Measurements from ENCODE around the gene PDE9A.
"Not testable (repeated sequence)": the region's sequence is repeated elsewhere in the genome, so short reads cannot be mapped to it uniquely, and the experiment has no call there.

Gene PDE9A

GRCh38 chr21:42780617-42781016, 127.2 kb downstream of the PDE9A start:
- DNase-seq = no peak

GRCh38 chr21:42781150-42781970, 127.9 kb downstream of the PDE9A start:
- DNase-seq = no peak

DNA sequence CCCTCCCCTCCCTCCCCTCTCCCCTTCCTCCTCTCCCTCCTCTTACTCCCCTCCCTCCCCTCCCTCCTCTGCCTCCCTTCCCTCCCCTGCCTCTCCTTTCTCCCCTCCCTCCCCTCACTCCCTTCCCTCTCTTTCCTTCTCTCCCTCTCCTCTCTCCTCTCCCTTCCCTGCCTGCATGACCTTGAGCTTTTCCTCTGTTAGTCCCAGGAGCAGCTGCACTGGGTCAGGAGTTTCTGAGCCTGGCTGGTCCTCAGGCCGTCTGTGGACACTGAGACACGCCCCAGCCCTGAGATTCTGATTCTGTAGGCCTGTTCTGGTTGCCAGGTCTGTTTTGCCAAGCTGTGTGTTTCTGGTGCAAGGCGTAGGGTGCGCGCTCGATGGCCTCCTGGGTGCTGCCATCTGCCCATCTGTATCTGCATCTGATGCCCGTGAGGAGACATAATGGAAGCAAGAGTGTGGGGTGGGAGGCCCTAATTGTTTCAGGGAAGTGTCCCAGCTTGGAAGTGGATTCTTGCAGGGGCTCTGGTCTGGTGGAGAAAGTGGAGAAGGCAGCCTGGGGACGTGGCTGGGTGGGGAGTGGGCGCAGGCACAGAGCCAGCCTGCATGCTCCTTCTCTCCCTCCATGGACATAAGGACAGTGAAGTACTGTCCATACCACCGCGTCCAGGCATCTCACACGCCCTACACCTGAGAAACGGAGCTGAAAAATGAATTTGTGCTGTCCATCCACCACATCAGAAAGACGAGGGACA, 128.7 kb downstream of the PDE9A start:
- no peak for DNase-seq

DNA sequence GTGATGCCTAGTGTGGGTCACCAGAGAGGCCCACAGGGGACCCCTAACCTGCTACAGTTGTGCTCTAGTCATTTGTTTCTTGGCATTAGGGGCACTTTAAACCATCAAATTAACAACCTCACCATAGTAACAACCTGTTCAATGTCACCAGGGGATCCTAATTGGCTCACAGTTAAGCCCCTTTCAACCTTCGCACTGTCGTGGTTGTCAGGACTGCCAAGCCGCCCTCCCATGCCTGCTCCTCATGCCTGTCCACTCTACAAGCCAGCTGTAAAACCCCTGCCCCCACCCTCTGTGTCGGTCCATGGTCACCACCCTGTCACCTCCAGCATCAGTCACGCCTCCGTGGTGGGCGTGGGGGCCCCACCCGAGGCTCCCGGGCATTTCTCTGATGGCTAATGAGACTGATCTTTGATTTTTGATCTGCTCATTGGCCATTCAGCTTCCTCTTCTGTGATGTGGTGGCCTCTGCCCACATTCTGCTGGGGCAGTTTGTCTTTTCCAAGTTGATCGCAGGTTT, 129.4 kb downstream of the PDE9A start:
- no peak for DNase-seq

DNA sequence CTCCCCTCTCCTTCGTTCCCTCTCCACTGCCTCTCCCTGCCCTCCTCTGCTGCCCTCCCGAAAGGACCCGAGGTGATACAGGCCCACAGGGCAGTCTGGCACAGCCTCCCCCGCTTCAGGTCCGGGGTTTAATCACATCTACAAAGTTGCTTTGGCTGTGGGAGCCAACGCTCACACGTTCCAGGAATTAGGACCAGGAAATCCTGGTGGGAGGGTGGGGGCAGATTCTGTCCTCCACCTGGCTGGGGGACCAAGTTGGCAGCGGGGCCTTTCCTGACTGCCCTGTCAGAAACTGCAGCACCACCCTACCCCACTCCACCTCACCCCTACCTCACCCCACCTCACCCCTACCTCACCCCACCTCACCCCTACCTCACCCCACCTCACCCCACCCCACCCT, 130.9 kb downstream of the PDE9A start:
- DNase-seq = no peak

GRCh38 chr21:42784896-42785451, 131.6 kb downstream of the PDE9A start:
- DNase-seq = no peak

- no peak for DNase-seq
Measured at GRCh38 chr21:42785666-42786427, 132.4 kb downstream of the PDE9A start.

GRCh38 chr21:42786884-42787283, 133.5 kb downstream of the PDE9A start:
- no peak for DNase-seq

DNA sequence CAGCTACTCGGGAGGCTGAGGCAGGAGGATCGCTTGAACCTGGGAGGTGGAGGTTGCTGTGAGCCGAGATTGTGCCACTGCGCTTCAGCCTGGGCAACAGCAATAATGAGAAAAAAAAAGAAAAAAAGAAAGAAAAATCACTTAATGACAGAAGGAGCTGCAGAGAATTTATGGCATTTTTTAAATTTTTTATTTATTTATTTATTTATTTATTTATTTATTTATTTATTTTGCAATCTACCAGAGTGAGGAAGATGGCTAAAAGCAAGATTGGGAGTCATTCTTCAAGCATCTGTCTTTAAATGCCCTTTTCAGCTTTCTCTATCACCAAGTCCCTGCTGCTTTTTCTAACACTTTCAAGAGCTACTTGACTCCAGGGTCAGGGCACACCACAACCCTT, 134.2 kb downstream of the PDE9A start:
- no peak for DNase-seq

DNA sequence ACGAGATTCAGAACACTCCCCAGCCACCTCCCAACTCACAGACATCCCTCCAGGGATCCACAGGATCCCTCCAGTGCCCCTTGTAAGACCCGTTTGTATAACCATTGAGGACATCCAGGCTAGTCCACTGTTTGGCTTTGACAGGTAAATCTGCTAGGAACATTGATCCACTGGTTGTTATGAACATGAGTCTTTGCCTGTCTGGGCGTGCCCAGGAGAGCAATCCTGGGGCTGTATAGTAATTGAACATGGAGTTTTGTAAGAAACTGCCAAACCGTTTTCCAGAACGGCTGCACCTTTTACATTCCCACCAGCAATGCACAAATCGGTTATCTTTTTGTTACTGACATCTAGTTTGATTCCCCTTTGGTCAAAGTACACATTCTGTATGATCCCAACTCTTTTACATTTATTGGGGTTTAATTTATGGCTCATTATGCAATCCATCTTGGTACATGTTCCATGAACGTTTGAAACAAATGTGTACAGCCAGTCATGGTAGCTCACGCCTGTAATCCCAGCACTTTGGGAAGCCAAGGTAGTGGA, 137.2 kb downstream of the PDE9A start:
- no peak for DNase-seq

GRCh38 chr21:42793774-42794173, 140.4 kb downstream of the PDE9A start:
- DNase-seq = no peak

- DNase-seq = no peak
Measured at GRCh38 chr21:42794551-42794950, 141.1 kb downstream of the PDE9A start.

GRCh38 chr21:42796327-42797062, 143.1 kb downstream of the PDE9A start:
- DNase-seq = no peak

DNA sequence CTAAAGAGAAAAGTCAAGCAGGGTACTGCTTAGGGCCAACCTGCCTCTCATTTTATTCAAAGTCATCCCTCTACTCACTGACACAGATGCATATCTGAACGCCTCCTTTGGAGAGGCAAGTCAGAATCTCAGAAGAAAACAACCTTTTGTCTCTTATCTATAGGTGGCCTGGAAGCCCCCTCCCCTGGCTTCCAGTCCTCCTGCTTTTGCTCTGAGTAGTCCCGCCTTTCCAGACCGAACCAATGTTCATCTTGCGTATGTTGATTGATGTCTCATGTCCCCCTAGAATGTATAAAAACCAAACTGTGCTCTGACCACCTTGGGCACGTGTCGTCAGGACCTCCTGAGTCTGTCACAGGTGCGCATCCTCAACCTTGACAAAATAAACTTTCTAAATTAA, 144.1 kb downstream of the PDE9A start:
- no peak for DNase-seq

DNA sequence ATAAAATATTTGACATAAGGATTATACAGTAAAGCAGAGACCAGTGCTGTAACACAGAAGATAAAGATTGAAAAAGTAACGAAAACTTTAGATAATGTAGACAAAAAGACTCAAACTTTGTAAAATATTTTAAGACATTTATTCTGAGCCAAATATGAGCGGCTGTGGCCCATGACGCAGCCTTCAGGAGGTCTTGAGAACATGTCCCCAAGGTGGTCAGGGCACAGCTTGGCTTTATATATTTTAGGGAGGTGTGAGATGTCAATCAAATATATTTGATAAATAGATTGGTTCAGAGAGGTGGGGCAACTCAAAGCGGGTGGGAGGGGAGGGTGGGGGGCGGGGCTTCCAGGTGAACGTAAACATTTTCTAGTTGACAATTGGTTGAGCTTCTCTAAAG, 144.7 kb downstream of the PDE9A start:
- DNase-seq = no peak

DNA sequence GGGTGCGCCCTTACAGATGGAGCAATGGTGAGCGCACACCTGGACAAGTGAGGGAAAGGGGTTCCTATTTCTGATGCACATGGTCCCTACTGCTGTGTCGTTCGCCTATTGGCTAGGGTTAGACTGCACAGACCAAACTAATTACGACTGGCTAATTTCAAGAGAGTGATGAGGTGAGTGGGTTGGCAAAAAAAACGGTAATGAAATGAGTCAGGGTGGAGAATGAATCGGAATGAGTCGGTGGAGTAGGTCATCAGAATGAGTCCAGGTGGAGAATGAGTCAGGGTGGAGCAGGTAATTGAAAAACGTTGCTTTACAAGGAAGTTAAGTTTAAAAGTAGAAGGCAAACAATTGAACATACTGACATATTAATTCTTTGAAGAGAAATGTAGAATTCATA, 146.1 kb downstream of the PDE9A start:
- DNase-seq = no peak

GRCh38 chr21:42799948-42800347, 146.5 kb downstream of the PDE9A start:
- DNase-seq = no peak

DNA sequence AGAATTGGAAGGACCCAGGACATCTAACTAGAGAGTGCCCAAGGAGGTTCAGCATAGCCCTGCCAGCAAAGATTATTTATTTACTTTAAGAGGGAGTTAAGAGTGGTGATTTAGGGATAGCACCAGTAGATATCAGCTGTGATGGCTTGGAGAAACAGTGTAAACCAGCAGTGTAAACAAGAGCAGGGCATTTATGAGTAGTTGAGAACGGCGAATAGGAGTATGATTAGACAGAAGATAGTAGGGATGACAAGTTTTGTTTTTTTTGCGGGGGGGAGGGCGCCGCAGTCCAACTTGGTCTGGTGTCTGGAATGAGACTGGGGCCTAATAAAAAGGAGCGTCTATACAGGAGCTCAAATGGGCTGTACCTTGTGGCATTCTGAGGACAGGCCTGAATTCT, 148.2 kb downstream of the PDE9A start:
- not testable (repeated sequence) for DNase-seq

GRCh38 chr21:42806509-42807140, 153.2 kb downstream of the PDE9A start:
- DNase-seq = no peak

DNA sequence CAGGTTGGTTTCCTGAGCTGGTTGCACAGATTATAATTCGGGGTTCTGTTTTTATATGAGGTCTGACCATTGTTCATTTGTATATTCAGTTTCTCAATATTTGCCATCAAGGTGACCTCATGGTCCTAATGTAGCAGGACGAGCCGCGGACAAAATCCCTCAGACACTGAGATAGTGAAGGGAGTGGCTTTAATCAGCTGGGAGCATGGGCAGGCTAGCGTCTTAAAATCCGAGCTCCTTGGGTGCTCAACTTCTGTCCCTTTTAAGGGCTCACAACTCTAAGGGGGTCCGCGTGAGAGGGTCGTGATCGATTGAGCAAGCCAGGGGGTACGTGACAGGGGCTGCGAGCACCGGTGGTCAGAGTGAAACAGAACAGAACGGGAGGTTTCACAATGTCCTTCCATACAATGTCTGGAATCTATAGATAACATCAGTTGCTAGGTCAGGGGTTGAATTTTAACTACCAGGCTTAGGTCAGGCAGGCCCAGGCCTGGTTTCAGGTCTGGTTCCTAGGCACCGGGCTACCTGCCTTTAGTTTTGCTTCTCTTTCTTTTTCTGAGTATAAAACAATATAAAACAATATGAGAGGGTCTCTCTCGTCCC, 154.0 kb downstream of the PDE9A start:
- not testable (repeated sequence) for DNase-seq

Measured in NCI-H1092 (cell line).